ENCODE measurements around the gene MORN4.

DNA sequence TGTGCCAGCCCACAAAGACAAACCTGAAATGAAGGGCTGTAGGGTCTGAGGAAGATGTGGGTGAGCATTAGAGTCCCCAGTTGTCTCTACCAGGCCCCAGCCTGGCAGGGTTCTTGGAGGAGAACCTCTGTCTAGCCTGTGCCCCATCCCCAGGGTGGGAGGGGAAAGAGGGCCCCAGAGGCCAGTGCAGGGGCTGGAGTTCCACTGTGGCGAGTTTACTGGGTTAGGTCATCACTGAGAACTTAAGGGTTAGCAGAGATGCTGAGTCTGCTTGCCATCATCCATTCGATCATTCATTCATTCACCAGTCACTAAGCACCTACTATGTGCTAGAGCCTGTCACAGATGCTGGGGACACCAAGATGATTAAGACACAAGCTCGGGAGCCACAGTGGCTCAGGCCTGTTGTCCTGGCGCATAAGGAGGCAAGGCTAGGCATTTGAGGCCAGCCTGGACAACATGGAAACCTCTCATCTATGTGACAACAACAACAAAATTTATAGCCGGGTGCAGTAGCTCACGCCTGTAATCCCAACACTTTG is 58.1 kb downstream of the MORN4 start:
- TF ChIP-seq BHLHE40 (IDR thresholded peaks at IDR 0.05; ENCODE audit: borderline replicate concordance) = no peak
- TF ChIP-seq ELF4 (IDR thresholded peaks at IDR 0.05) = no peak
- TF ChIP-seq SP1 (IDR thresholded peaks at IDR 0.05) = no peak
- TF ChIP-seq, protein P1, sequence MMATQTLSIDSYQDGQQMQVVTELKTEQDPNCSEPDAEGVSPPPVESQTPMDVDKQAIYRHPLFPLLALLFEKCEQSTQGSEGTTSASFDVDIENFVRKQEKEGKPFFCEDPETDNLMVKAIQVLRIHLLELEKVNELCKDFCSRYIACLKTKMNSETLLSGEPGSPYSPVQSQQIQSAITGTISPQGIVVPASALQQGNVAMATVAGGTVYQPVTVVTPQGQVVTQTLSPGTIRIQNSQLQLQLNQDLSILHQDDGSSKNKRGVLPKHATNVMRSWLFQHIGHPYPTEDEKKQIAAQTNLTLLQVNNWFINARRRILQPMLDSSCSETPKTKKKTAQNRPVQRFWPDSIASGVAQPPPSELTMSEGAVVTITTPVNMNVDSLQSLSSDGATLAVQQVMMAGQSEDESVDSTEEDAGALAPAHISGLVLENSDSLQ (IDR thresholded peaks at IDR 0.05) = no peak
- TF ChIP-seq TARDBP (IDR thresholded peaks at IDR 0.05) = no peak
- no peak for TF ChIP-seq FOXM1 (IDR thresholded peaks at IDR 0.05; ENCODE audit: borderline replicate concordance)
